Neural cell (in vitro differentiated cells): ENCODE measurements around the gene SUN5. TPM values are rescaled to one million over a fixed set of nuclear protein-coding genes. Genes with fewer than 3 reads are reported as not detected.
"Not testable (repeated sequence)": the region's sequence is repeated elsewhere in the genome, so short reads cannot be mapped to it uniquely, and the experiment has no call there.

Experiments
- H2AFZ ChIP-seq: fragments of 200-600, 300-800 bp; sonication (generic), shearing (Covaris generic); 2 replicates; pipeline ENCODE4 v1.6.0; 2014; ENCODE audit warnings: low read depth, mild to moderate bottlenecking, antibody characterized with exemption, low read length, moderate library complexity
- H3F3A ChIP-seq: fragments of 200-600 bp; shearing (Covaris generic); 2 replicates; pipeline ENCODE4 v1.6.1; 2016; ENCODE audit warnings: mild to moderate bottlenecking, moderate library complexity, mixed read lengths, antibody characterized with exemption, low read length; ENCODE audit not compliant: insufficient read depth, poor library complexity, severe bottlenecking
- H3K27ac ChIP-seq: fragments of 200-600, 300-800 bp; sonication (generic), shearing (Covaris generic); 2 replicates; pipeline ENCODE4 v1.5.1; 2014; ENCODE audit warnings: mild to moderate bottlenecking, low read length, moderate library complexity
- H3K27me3 ChIP-seq: fragments of 300-800, 200-600 bp; sonication (generic), shearing (Covaris generic); 2 replicates; pipeline ENCODE4 v1.6.0; 2014; ENCODE audit warnings: mild to moderate bottlenecking, low read depth, low read length, moderate library complexity; ENCODE audit not compliant: insufficient read depth
- H3K36me3 ChIP-seq: fragments of 300-800, 200-600 bp; sonication (generic), shearing (Covaris generic); 2 replicates; pipeline ENCODE4 v1.5.1; 2014; ENCODE audit warnings: mild to moderate bottlenecking, antibody characterized with exemption, low read length, moderate library complexity; ENCODE audit not compliant: insufficient read depth
- H3K4me2 ChIP-seq: fragments of 300-800, 200-600 bp; sonication (generic), shearing (Covaris generic); 2 replicates; pipeline ENCODE4 v1.6.0; 2014; ENCODE audit warnings: mild to moderate bottlenecking, low read length
- H3K4me3 ChIP-seq: fragments of 300-800, 200-600 bp; sonication (generic), shearing (Covaris generic); 2 replicates; pipeline ENCODE4 v1.5.1; 2014; ENCODE audit warnings: mild to moderate bottlenecking, low read length, moderate library complexity
- H3K79me2 ChIP-seq: fragments of 200-600 bp; shearing (Covaris generic); replicated peaks from 2 replicates; pipeline ENCODE4 v1.6.0; 2014; ENCODE audit warnings: mild to moderate bottlenecking, low read length, moderate library complexity; ENCODE audit not compliant: insufficient read depth
- H3K9ac ChIP-seq: fragments of 300-800, 200-600 bp; sonication (generic), shearing (Covaris generic); 2 replicates; pipeline ENCODE4 v1.6.1; 2016; ENCODE audit warnings: mild to moderate bottlenecking, low read length, mixed read lengths
- H3K9me2 ChIP-seq: fragments of 200-600 bp; shearing (Covaris generic); 2 replicates; pipeline ENCODE4 v1.6.1; 2016; ENCODE audit warnings: mild to moderate bottlenecking, low read length, mixed read lengths; ENCODE audit not compliant: insufficient read depth
- H3K9me3 ChIP-seq: fragments of 200-600, 300-800 bp; sonication (generic), shearing (Covaris generic); 2 replicates; pipeline ENCODE4 v1.6.1; 2016; ENCODE audit warnings: mild to moderate bottlenecking, mixed run types, low read length, moderate library complexity, mixed read lengths
- H4K20me1 ChIP-seq: fragments of 200-600 bp; shearing (Covaris generic); 2 replicates; pipeline ENCODE4 v1.6.1; 2016; ENCODE audit warnings: mild to moderate bottlenecking, mixed run types; ENCODE audit not compliant: insufficient read depth
- EP300 ChIP-seq: fragments of 450-650 bp; conservative IDR thresholded peaks from 2 replicates; pipeline ENCODE4 v1.6.1; 2014; ENCODE audit warnings: antibody characterized with exemption, mild to moderate bottlenecking, moderate library complexity; ENCODE audit not compliant: poor library complexity, severe bottlenecking
- EZH2 ChIP-seq: fragments of 200-600, 300-800 bp; shearing (Covaris generic), sonication (generic); IDR thresholded peaks from 2 replicates; pipeline ENCODE4 v1.6.1; 2014; ENCODE audit warnings: antibody characterized with exemption, low read length, borderline replicate concordance, mild to moderate bottlenecking; ENCODE audit not compliant: insufficient read depth, poor library complexity, severe bottlenecking
- MXI1 ChIP-seq: fragments of 450-650 bp; conservative IDR thresholded peaks from 2 replicates; pipeline ENCODE4 v1.6.1; 2014; ENCODE audit warnings: antibody characterized with exemption, mild to moderate bottlenecking; ENCODE audit not compliant: poor library complexity, severe bottlenecking
- POLR2AphosphoS5 ChIP-seq: IDR thresholded peaks from 2 replicates; pipeline ENCODE4 v1.6.1; 2012
- RAD21 ChIP-seq: fragments of 450-650 bp; conservative IDR thresholded peaks from 2 replicates; pipeline ENCODE4 v1.6.1; 2014; ENCODE audit warnings: antibody characterized with exemption, mild to moderate bottlenecking, moderate library complexity
- SMC3 ChIP-seq: fragments of 450-650 bp; conservative IDR thresholded peaks from 2 replicates; pipeline ENCODE4 v1.6.1; 2014; ENCODE audit warnings: antibody characterized with exemption, mild to moderate bottlenecking, moderate library complexity; ENCODE audit not compliant: poor library complexity
- TAF1 ChIP-seq: IDR thresholded peaks from 2 replicates; pipeline ENCODE4 v1.6.1; 2012; ENCODE audit warnings: low read depth
- polyA plus RNA-seq: library from polyadenylated mRNA; depleted of rRNA; stranded (reverse); fragments of >200 nt; gene quantifications from 2 replicates; pipeline ENCODE4 v1.2.3, GENCODE V29; 2014
- TF ChIP-seq, protein P1 (sequence below): fragments of 450-650 bp; IDR thresholded peaks from 2 replicates; pipeline ENCODE4 v1.5.1; 2014; ENCODE audit warnings: antibody characterized with exemption, mild to moderate bottlenecking, moderate library complexity; ENCODE audit not compliant: poor library complexity, severe bottlenecking
- TF ChIP-seq, protein P2 (sequence below): IDR thresholded peaks from 2 replicates; pipeline ENCODE4 v1.6.1; 2012; ENCODE audit warnings: borderline replicate concordance

Gene SUN5
- polyA plus RNA-seq, 1 donor from 2014 or later: not detected

DNA sequence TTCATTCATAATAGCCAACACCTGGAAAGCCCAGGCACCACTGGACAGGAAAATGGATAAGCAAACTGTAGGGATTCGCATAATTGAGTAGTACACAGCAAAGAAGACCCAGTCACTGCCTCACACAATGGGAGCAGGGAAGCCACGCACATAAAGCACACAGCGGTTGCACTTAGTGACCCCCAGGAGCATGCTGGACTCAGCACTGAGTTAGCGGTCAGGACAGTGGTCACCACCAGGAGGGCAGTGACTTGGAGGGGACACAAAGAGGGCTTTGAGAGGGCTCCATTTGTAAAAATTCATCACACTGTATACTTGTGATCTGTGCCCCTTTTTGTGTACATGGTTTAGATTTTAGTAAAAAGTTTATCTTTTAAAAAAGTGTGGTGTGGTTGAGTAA lies 47.1 kb upstream of the SUN5 start:
- Histone ChIP-seq H3F3A (no peaks in the 10 kb centered on the region), H3K79me2 (no peaks in the 10 kb centered on the region), H3K4me2 (no peak overlapping the region), H2AFZ (no peak overlapping the region), H4K20me1 (no peaks in the 10 kb centered on the region), H3K27ac (no peak overlapping the region), H3K27me3 (no peaks in the 10 kb centered on the region), H3K4me3 (no peak overlapping the region), H3K9me2 (no peaks in the 10 kb centered on the region), H3K9ac (no peak overlapping the region), H3K36me3 (no peaks in the 10 kb centered on the region), H3K9me3 (no peaks in the 10 kb centered on the region)
- TF ChIP-seq EP300 (no peak), RAD21 (no peak), POLR2AphosphoS5 (no peak), SMC3 (no peak), TAF1 (no peak)
- TF ChIP-seq, protein P1, sequence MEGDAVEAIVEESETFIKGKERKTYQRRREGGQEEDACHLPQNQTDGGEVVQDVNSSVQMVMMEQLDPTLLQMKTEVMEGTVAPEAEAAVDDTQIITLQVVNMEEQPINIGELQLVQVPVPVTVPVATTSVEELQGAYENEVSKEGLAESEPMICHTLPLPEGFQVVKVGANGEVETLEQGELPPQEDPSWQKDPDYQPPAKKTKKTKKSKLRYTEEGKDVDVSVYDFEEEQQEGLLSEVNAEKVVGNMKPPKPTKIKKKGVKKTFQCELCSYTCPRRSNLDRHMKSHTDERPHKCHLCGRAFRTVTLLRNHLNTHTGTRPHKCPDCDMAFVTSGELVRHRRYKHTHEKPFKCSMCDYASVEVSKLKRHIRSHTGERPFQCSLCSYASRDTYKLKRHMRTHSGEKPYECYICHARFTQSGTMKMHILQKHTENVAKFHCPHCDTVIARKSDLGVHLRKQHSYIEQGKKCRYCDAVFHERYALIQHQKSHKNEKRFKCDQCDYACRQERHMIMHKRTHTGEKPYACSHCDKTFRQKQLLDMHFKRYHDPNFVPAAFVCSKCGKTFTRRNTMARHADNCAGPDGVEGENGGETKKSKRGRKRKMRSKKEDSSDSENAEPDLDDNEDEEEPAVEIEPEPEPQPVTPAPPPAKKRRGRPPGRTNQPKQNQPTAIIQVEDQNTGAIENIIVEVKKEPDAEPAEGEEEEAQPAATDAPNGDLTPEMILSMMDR: no peak
- TF ChIP-seq, protein P2, sequence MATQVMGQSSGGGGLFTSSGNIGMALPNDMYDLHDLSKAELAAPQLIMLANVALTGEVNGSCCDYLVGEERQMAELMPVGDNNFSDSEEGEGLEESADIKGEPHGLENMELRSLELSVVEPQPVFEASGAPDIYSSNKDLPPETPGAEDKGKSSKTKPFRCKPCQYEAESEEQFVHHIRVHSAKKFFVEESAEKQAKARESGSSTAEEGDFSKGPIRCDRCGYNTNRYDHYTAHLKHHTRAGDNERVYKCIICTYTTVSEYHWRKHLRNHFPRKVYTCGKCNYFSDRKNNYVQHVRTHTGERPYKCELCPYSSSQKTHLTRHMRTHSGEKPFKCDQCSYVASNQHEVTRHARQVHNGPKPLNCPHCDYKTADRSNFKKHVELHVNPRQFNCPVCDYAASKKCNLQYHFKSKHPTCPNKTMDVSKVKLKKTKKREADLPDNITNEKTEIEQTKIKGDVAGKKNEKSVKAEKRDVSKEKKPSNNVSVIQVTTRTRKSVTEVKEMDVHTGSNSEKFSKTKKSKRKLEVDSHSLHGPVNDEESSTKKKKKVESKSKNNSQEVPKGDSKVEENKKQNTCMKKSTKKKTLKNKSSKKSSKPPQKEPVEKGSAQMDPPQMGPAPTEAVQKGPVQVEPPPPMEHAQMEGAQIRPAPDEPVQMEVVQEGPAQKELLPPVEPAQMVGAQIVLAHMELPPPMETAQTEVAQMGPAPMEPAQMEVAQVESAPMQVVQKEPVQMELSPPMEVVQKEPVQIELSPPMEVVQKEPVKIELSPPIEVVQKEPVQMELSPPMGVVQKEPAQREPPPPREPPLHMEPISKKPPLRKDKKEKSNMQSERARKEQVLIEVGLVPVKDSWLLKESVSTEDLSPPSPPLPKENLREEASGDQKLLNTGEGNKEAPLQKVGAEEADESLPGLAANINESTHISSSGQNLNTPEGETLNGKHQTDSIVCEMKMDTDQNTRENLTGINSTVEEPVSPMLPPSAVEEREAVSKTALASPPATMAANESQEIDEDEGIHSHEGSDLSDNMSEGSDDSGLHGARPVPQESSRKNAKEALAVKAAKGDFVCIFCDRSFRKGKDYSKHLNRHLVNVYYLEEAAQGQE: no peak

DNA sequence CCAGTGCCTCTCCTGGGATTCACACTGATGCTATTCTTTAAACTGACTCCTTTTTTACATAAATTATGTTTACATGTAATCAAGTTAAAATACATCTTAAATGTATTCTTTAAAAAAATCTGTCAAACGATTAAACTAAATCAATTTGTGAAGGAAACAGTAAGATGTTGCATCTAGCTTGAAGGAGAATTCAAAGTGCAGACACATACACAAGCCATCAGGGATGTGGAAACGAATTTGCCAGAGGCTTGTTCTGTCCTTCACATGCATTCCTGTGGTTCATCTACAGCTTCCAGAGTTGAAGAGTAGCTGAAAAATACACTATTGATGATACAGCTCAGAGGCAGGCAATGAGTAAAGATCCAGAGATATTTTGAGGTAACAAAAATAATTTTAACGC lies 42.2 kb upstream of the SUN5 start:
- TF ChIP-seq, protein P2: no peak
- TF ChIP-seq MXI1: no peak
- TF ChIP-seq TAF1: no peak
- TF ChIP-seq SMC3: no peak
- no peak for TF ChIP-seq EP300
- TF ChIP-seq POLR2AphosphoS5: no peak
- TF ChIP-seq, protein P1: no peak
- no peak for TF ChIP-seq RAD21
- no peak for TF ChIP-seq EZH2
- H3K4me2 ChIP-seq: no peak overlapping the region
- H4K20me1 ChIP-seq: no peaks in the 10 kb centered on the region
- no peaks in the 10 kb centered on the region for H3K9me3 ChIP-seq
- no peaks in the 10 kb centered on the region for H3K27me3 ChIP-seq
- no peak overlapping the region for H3K27ac ChIP-seq
- no peak overlapping the region for H3K9ac ChIP-seq
- no peak overlapping the region for H3K4me3 ChIP-seq
- H3F3A ChIP-seq: no peaks in the 10 kb centered on the region
- no peak overlapping the region for H2AFZ ChIP-seq
- no peaks in the 10 kb centered on the region for H3K36me3 ChIP-seq
- H3K9me2 ChIP-seq: no peaks in the 10 kb centered on the region
- no peaks in the 10 kb centered on the region for H3K79me2 ChIP-seq

DNA sequence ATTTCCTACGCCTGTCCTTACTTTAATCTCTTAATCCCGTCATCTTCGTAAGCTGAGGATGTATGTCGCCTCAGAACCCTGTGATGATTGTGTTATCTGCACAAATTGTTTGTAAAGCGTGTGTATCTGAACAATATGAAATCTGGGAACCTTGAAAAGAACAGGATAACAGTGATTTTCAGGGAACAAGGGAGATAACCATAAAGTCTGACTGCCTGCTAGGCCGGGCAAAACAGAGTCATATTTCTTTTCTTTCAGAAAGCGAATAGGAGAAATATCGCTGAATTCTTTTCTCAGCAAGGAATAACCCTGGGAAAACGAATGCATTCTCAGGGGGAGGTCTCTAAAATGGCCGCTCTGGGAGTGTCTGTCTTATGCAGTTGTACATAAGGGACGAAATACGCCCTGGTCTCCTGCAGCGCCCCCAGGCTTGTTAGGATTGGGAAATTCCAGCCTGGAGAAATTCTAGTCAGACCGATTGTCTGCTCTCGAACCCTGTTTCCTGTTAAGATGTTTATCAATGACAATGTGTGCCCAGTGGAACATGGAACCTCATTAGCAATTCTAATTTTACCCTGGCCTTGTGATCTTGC lies 41.0 kb upstream of the SUN5 start:
- H3K9me2 ChIP-seq, H3K4me3 ChIP-seq, H3F3A ChIP-seq, H3K27ac ChIP-seq, H3K27me3 ChIP-seq, H3K9ac ChIP-seq, H3K4me2 ChIP-seq, H2AFZ ChIP-seq, H3K79me2 ChIP-seq, H4K20me1 ChIP-seq, H3K36me3 ChIP-seq, H3K9me3 ChIP-seq: not testable (repeated sequence)
